ENCODE measurements around the gene CFAP74. TPM values are rescaled to one million over a fixed set of nuclear protein-coding genes. Genes with fewer than 3 reads are reported as not detected.
A peak's percentile ranks its signal among the peaks of the same experiment; 100 is the strongest.

The CFAP74 gene
- total and polyA plus RNA-seq, 12 donors: 0.03 TPM; not detected in 11

- no peak overlapping the region for H3K4me3 ChIP-seq
- no peaks in the 10 kb centered on the region for H3K27me3 ChIP-seq
- ATAC-seq: peak in 1 of 8 donors; percentile 21
- intact Hi-C loops (cut with DNase I): no loop called here
- 79 to 81% methylated on average over 11 of the region's 11 CpGs for WGBS, 2 donors
- H3K27ac ChIP-seq: peak overlapping the region in 9 of 10 donors; percentile 20 to 85 (median 63)
- H3K9me3 ChIP-seq: no peaks in the 10 kb centered on the region
- H3K4me1 ChIP-seq: peaks cover 19 to 99% (median 94%) of the 10 kb centered on the region in 9 donors
- H3K36me3 ChIP-seq: peaks cover 0 to 40% (median 4%) of the 10 kb centered on the region in 9 donors
- DNase-seq: no peak
- TF ChIP-seq, protein P1, sequence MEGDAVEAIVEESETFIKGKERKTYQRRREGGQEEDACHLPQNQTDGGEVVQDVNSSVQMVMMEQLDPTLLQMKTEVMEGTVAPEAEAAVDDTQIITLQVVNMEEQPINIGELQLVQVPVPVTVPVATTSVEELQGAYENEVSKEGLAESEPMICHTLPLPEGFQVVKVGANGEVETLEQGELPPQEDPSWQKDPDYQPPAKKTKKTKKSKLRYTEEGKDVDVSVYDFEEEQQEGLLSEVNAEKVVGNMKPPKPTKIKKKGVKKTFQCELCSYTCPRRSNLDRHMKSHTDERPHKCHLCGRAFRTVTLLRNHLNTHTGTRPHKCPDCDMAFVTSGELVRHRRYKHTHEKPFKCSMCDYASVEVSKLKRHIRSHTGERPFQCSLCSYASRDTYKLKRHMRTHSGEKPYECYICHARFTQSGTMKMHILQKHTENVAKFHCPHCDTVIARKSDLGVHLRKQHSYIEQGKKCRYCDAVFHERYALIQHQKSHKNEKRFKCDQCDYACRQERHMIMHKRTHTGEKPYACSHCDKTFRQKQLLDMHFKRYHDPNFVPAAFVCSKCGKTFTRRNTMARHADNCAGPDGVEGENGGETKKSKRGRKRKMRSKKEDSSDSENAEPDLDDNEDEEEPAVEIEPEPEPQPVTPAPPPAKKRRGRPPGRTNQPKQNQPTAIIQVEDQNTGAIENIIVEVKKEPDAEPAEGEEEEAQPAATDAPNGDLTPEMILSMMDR (IDR thresholded peaks at IDR 0.05): no peak
Measured at GRCh38 chr1:1872329-1872994, 131.1 kb downstream of the CFAP74 start.

Other genes starting within 250 kb of the CFAP74 start
- 10 to 100 TPM; 15.2 to 40.2 (median 21.9) TPM for gene NADK, start 225.3 kb downstream of the CFAP74 start, total RNA-seq
- 10 to 100 TPM; 26.2 to 37.5 TPM for gene NADK, start 225.3 kb downstream of the CFAP74 start, polyA plus RNA-seq
- 100 to 1,000 TPM; 139 to 228 (median 174) TPM for gene GNB1, start 112.7 kb downstream of the CFAP74 start, total RNA-seq
- 100 to 1,000 TPM in 1 of 2 donors, 10 to 100 TPM in 1; 64.9 to 109 TPM for gene GNB1, start 112.7 kb downstream of the CFAP74 start, polyA plus RNA-seq
- gene CALML6, start 88.5 kb downstream of the CFAP74 start, total RNA-seq: under 1 TPM in 2 of 10 donors, not detected in 8; 0.20 TPM
- under 1 TPM; 0.09 to 0.88 TPM for gene CALML6, start 88.5 kb downstream of the CFAP74 start, polyA plus RNA-seq
- 1 to 10 TPM in 6 of 10 donors, under 1 TPM in 2, not detected in 2; 0.58 to 3.1 (median 1.9) TPM for gene TMEM52, start 84.5 kb downstream of the CFAP74 start, total RNA-seq
- 10 to 100 TPM in 1 of 2 donors, 1 to 10 TPM in 1; 1.0 to 11.5 TPM for gene TMEM52, start 84.5 kb downstream of the CFAP74 start, polyA plus RNA-seq
- gene GABRD, start 15.6 kb upstream of the CFAP74 start, total RNA-seq: 1 to 10 TPM in 1 of 10 donors, under 1 TPM in 7, not detected in 2; 0.30 to 1.1 (median 0.44) TPM
- gene GABRD, start 15.6 kb upstream of the CFAP74 start, polyA plus RNA-seq: 1 to 10 TPM in 1 of 2 donors, under 1 TPM in 1; 0.87 to 1.0 TPM
- 10 to 100 TPM in 9 of 10 donors, 1 to 10 TPM in 1; 8.4 to 17.8 (median 14.2) TPM for gene PRKCZ, start 46.6 kb upstream of the CFAP74 start, total RNA-seq
- gene PRKCZ, start 46.6 kb upstream of the CFAP74 start, polyA plus RNA-seq: 10 to 100 TPM; 14.6 to 18.4 TPM
- 10 to 100 TPM; 30.9 to 47.6 (median 38.3) TPM for gene FAAP20, start 191.0 kb upstream of the CFAP74 start, total RNA-seq
- 10 to 100 TPM; 83.0 to 83.6 TPM for gene FAAP20, start 191.0 kb upstream of the CFAP74 start, polyA plus RNA-seq
- gene SKI, start 224.5 kb upstream of the CFAP74 start, total RNA-seq: 10 to 100 TPM; 29.4 to 50.9 (median 38.3) TPM
- gene SKI, start 224.5 kb upstream of the CFAP74 start, polyA plus RNA-seq: 10 to 100 TPM; 13.8 to 16.6 TPM